HepG2 (cell line): ENCODE measurements around the gene KCNMB4. TPM values are rescaled to one million over a fixed set of nuclear protein-coding genes. Genes with fewer than 3 reads are reported as not detected.

Experiments
- ATAC-seq: fragments of 200-7000 bp; cut with Tn5 transposase; 3 replicates; pipeline ENCODE4 v1.9.1; 2020; ENCODE audit warnings: mild to moderate bottlenecking, moderate library complexity
- BruUV-seq: library from RNA; stranded (reverse); fragments of 400-500 nt; replicated peaks from 2 replicates; lab custom pipeline; 2021; lab: Mats Ljungman, UMichigan
- CTCF ChIA-PET: fragments of 300-600 bp; formaldehyde crosslinking; extraction: SDS; loops from one replicate; lab custom pipeline; 2021; ENCODE audit warnings: low total read pairs, inconsistent platforms, low intra/inter-chr PET ratio; lab: Yijun Ruan, JAX
- POLR2A ChIA-PET: fragments of 350-600 bp; sonication (Branson Sonifier 250); formaldehyde crosslinking; loops from one replicate; lab custom pipeline; 2020; ENCODE audit warnings: antibody characterized with exemption, inconsistent platforms; lab: Yijun Ruan, JAX
- DNase-seq: peaks from one replicate; pipeline ENCODE4 v3.0.0-alpha.2; 2015; ENCODE audit warnings: low spot score
- FAIRE-seq: peaks from 3 replicates; lab custom pipeline; 2011; peaks lifted over from hg19 to GRCh38; lab: Jason Lieb, UNC
- H2AFZ ChIP-seq: one replicate; pipeline ENCODE4 v1.6.1; 2011; ENCODE audit warnings: low read length, inconsistent platforms
- H3K27ac ChIP-seq: fragments of 300-600 bp; 3 replicates; pipeline ENCODE4 v1.8.0; 2011; ENCODE audit warnings: mixed run types, mild to moderate bottlenecking, mixed read lengths, low read length, inconsistent platforms; ENCODE audit not compliant: insufficient read depth; ENCODE audit errors: extremely low read length
- H3K27me3 ChIP-seq, 2 experiments: fragments of 200-600 bp in 1 of 2; 2 replicates in 1 of 2; 3 replicates in 1 of 2; pipeline versions ENCODE4 v1.6.0 to v1.8.0; 2011; ENCODE audit warnings: low read length in 2 of 2, mild to moderate bottlenecking in 2 of 2, moderate library complexity in 2 of 2, inconsistent platforms in 1 of 2; ENCODE audit not compliant: insufficient read depth in 2 of 2, control insufficient read depth in 1 of 2
- H3K36me3 ChIP-seq, 2 experiments: fragments of 200-600 bp in 1 of 2; replicated peaks in 1 of 2; 2 replicates in 1 of 2; 3 replicates in 1 of 2; pipeline versions ENCODE4 v1.5.1 to v1.8.0; 2011; ENCODE audit warnings: low read length in 2 of 2, inconsistent platforms in 1 of 2; ENCODE audit not compliant: insufficient read depth in 2 of 2, control insufficient read depth in 1 of 2
- H3K4me1 ChIP-seq: 2 replicates; pipeline ENCODE4 v1.5.1; 2012; ENCODE audit warnings: low read length, inconsistent platforms; ENCODE audit not compliant: insufficient read depth
- H3K4me2 ChIP-seq: 2 replicates; pipeline ENCODE4 v1.6.0; 2011; ENCODE audit warnings: low read depth, low read length, inconsistent platforms
- H3K4me3 ChIP-seq, 3 experiments: fragments of 200-600 bp in 1 of 3; sonication (generic), shearing (Covaris generic) in 1 of 3; replicated peaks in 1 of 3; 2 replicates each; pipeline ENCODE4 v1.5.1; 2011 to 2016; ENCODE audit warnings: low read length in 3 of 3, inconsistent platforms in 2 of 3, low read depth in 2 of 3, mild to moderate bottlenecking in 2 of 3, control low read depth in 1 of 3, mixed read lengths in 1 of 3; ENCODE audit not compliant: insufficient read depth in 1 of 3
- H3K79me2 ChIP-seq: one replicate; pipeline ENCODE4 v1.6.1; 2011; ENCODE audit warnings: low read length, inconsistent platforms; ENCODE audit not compliant: insufficient read depth
- H3K9ac ChIP-seq: 2 replicates; pipeline ENCODE4 v1.6.0; 2011; ENCODE audit warnings: mild to moderate bottlenecking, low read depth, low read length, inconsistent platforms; ENCODE audit not compliant: insufficient read depth
- H3K9me3 ChIP-seq: 2 replicates; pipeline ENCODE4 v1.5.1; 2012; ENCODE audit warnings: mild to moderate bottlenecking, low read length
- H4K20me1 ChIP-seq: 2 replicates; pipeline ENCODE4 v1.6.0; 2011; ENCODE audit warnings: inconsistent platforms, mild to moderate bottlenecking, low read length, moderate library complexity; ENCODE audit not compliant: insufficient read depth
- FOXJ3 ChIP-seq: sonication (generic); formaldehyde crosslinking; IDR thresholded peaks from 2 replicates; pipeline ENCODE4 v1.4.0; 2020; ENCODE audit warnings: missing genetic modification reagents, mild to moderate bottlenecking, borderline replicate concordance
- MAFF ChIP-seq: IDR thresholded peaks from 2 replicates; pipeline ENCODE4 v1.6.1; 2011; ENCODE audit warnings: low read depth, low read length, improper control_type of control experiment
- MAFK ChIP-seq, 2 experiments: IDR thresholded peaks in 1 of 2; conservative IDR thresholded peaks in 1 of 2; 2 replicates each; pipeline ENCODE4 v1.6.1; 2011; ENCODE audit warnings: improper control_type of control experiment in 2 of 2, low read length in 2 of 2
- MED13 ChIP-seq: sonication (generic); formaldehyde crosslinking; IDR thresholded peaks from 2 replicates; pipeline ENCODE4 v1.5.0; 2020; ENCODE audit warnings: missing genetic modification reagents
- ZNF772 ChIP-seq: sonication (generic); formaldehyde crosslinking; IDR thresholded peaks from 2 replicates; pipeline ENCODE4 v1.5.0; 2020; ENCODE audit warnings: mild to moderate bottlenecking, missing genetic modification reagents
- WGBS: methylation state at CpG from one replicate; pipeline ENCODE4 v1.1.6; 2017; ENCODE audit warnings: low lambda C conversion rate; 5-methylcytosine and 5-hydroxymethylcytosine counted together
- in situ Hi-C: cut with HindIII; loops from 2 replicates; pipeline ENCODE4 v1.10.0; 2017; ENCODE audit warnings: low pct_unique_long_range_greater_than_20kb; ENCODE audit not compliant: extremely low pct_ligation_motif_present
- intact Hi-C: fragments of 100-400 bp; cut with micrococcal nuclease; formaldehyde crosslinking; loops from one replicate; pipeline ENCODE4 v1.10.0; 2022; ENCODE audit not compliant: unreplicated experiment
- polyA plus RNA-seq, 8 experiments: library from polyadenylated mRNA; depleted of rRNA in 3 of 8; stranded (reverse) in 7 of 8; unstranded in 1 of 8; fragments of >200 nt; fragmentation: Illumina TruSeq in 4 of 8; extraction: Trizol in 4 of 8; gene quantifications; 2 replicates each; pipeline versions ENCODE4 v1.2.1 to v1.2.3, GENCODE V29; 2011 to 2016; ENCODE audit warnings: low read depth in 4 of 8, missing spikeins in 1 of 8, mixed read lengths in 1 of 8; ENCODE audit not compliant: insufficient read depth in 1 of 8
- total RNA-seq, 5 experiments: library from RNA; depleted of rRNA; stranded (reverse); fragments of >200 nt; fragmentation: Illumina TruSeq; extraction: Trizol; gene quantifications; 2 replicates each; pipeline ENCODE4 v1.2.3, GENCODE V29; 2016; ENCODE audit warnings: low read depth in 1 of 5

Gene KCNMB4
- total and polyA plus RNA-seq, 2 of the 13 experiments (the other 11 are each of a cell fraction or from before 2014, with no cell fraction given), result 0.67 to 0.84 TPM

- Histone ChIP-seq H3K4me3 (no peak overlapping the region), H3K27ac (no peak overlapping the region), H3K9me3 (no peaks in the 10 kb centered on the region), H3K4me1 (peaks cover 5% of the 10 kb centered on the region; the same call in 1 of the 2 replicates), H3K79me2 (no peaks in the 10 kb centered on the region), H3K27me3 (no peaks in the 10 kb centered on the region), H3K36me3 (no peaks in the 10 kb centered on the region), H3K4me2 (no peak overlapping the region), H2AFZ (no peak overlapping the region), H4K20me1 (no peaks in the 10 kb centered on the region), H3K9ac (no peak overlapping the region)
- ATAC-seq (no peak), FAIRE-seq (no peak), DNase-seq (no peak)
- ChIA-PET POLR2A (no interaction called here), CTCF (no interaction called here)
- no TSS peak for BruUV-seq
- no peak for TF ChIP-seq ZNF772 (CRISPR knock-in tag)
- TF ChIP-seq MED13, result no peak
- TF ChIP-seq MAFK (conservative IDR thresholded peaks at IDR 0.05 in 1 of 2, IDR thresholded peaks at IDR 0.05 in 1 of 2; ENCODE audit: low read length in 2 of 2), result peak; percentile 41 to 73; a peak in 3 of 4 replicates
- TF ChIP-seq MAFF, result peak; percentile 58; the same call in 1 of the 2 replicates
- intact Hi-C loops (no loop called here), in situ Hi-C loops (no loop called here)
Measured at GRCh38 chr12:70403826-70404225, 37.7 kb downstream of the KCNMB4 start.

GRCh38 chr12:70408004-70408790 lies 42.1 kb downstream of the KCNMB4 start:
- no peaks in the 10 kb centered on the region for H4K20me1 ChIP-seq
- in situ Hi-C loops, result no loop called here
- no peak overlapping the region for H3K9ac ChIP-seq
- no peaks in the 10 kb centered on the region for H3K9me3 ChIP-seq
- no peak overlapping the region for H3K4me2 ChIP-seq
- CTCF ChIA-PET, result no interaction called here
- no peak overlapping the region for H3K27ac ChIP-seq
- H2AFZ ChIP-seq, result no peak overlapping the region
- no peak for TF ChIP-seq FOXJ3 (CRISPR knock-in tag)
- TF ChIP-seq, all 625 proteins: peak for 0
- ATAC-seq, result no peak
- Histone ChIP-seq H3K4me1 (no peaks in the 10 kb centered on the region), H3K36me3 (no peaks in the 10 kb centered on the region), H3K27me3 (no peaks in the 10 kb centered on the region), H3K4me3 (no peak overlapping the region), H3K79me2 (no peaks in the 10 kb centered on the region)
- BruUV-seq, result no TSS peak
- POLR2A ChIA-PET, result no interaction called here
- intact Hi-C loops, result no loop called here
- no peak for FAIRE-seq
- DNase-seq, result no peak
- 65% methylated on average over 16 of the region's 16 CpGs for whole genome bisulfite sequencing
